SK-N-SH (cell line): ENCODE data around the gene EPB41L4B. TPM values are rescaled to one million over a fixed set of nuclear protein-coding genes. Genes with fewer than 3 reads are reported as not detected.

ENCODE experiments used
- CTCF ChIA-PET: fragments of 300-600, 350-600 bp; formaldehyde crosslinking; extraction: SDS; loops from one replicate; lab custom pipeline; 2021; lab: Yijun Ruan, JAX
- POLR2A ChIA-PET: fragments of 350-600 bp; sonication (Branson Sonifier 250); formaldehyde crosslinking; extraction: SDS; loops from one replicate; lab custom pipeline; 2020; ENCODE audit warnings: antibody characterized with exemption, inconsistent platforms; lab: Yijun Ruan, JAX
- DNase-seq: peaks from one replicate; pipeline ENCODE4 v3.0.0; 2012
- H2AFZ ChIP-seq: fragments of 200-600 bp; sonication (generic); 2 replicates; pipeline ENCODE4 v1.8.1; 2016; ENCODE audit warnings: antibody characterized with exemption, mild to moderate bottlenecking, low read depth
- H3F3A ChIP-seq: fragments of 200-600 bp; sonication (generic); replicated peaks from 2 replicates; pipeline ENCODE3; 2016; ENCODE audit warnings: antibody characterized with exemption, mild to moderate bottlenecking; ENCODE audit not compliant: insufficient read depth
- H3K27ac ChIP-seq, 2 experiments: fragments of 200-500 bp in 1 of 2; fragments of 200-600 bp in 1 of 2; sonication (Bioruptor generic) in 1 of 2; sonication (generic), shearing (Covaris generic) in 1 of 2; 2 replicates each; pipeline versions ENCODE4 v1.5.1 to v1.6.1; 2014 to 2016; ENCODE audit warnings: low read depth in 2 of 2, inconsistent platforms in 1 of 2, low read length in 1 of 2, mild to moderate bottlenecking in 1 of 2, mixed read lengths in 1 of 2
- H3K27me3 ChIP-seq: fragments of 200-600 bp; sonication (generic), shearing (Covaris generic); 2 replicates; pipeline ENCODE4 v1.6.1; 2016; ENCODE audit warnings: mixed run types; ENCODE audit not compliant: insufficient read depth
- H3K36me3 ChIP-seq, 2 experiments: fragments of 200-500 bp in 1 of 2; fragments of 200-600 bp in 1 of 2; sonication (Bioruptor generic) in 1 of 2; sonication (generic) in 1 of 2; replicated peaks in 1 of 2; 2 replicates each; pipeline versions ENCODE3 to v1.5.1; 2014 to 2016; ENCODE audit warnings: low read length in 1 of 2, mild to moderate bottlenecking in 1 of 2; ENCODE audit not compliant: insufficient read depth in 2 of 2, control insufficient read depth in 1 of 2
- H3K4me1 ChIP-seq, 2 experiments: fragments of 200-500 bp in 1 of 2; fragments of 200-600 bp in 1 of 2; sonication (Bioruptor generic) in 1 of 2; sonication (generic), shearing (Covaris generic) in 1 of 2; 2 replicates each; pipeline versions ENCODE4 v1.5.1 to v1.6.1; 2014 to 2016; ENCODE audit warnings: low read depth in 1 of 2, low read length in 1 of 2, mixed run types in 1 of 2; ENCODE audit not compliant: insufficient read depth in 2 of 2, control insufficient read depth in 1 of 2
- H3K4me2 ChIP-seq: fragments of 200-600 bp; sonication (generic), shearing (Covaris generic); 2 replicates; pipeline ENCODE4 v1.6.1; 2017; ENCODE audit warnings: mixed run types
- H3K4me3 ChIP-seq, 2 experiments: fragments of 200-500 bp in 1 of 2; fragments of 200-600 bp in 1 of 2; sonication (Bioruptor generic) in 1 of 2; sonication (generic), shearing (Covaris generic) in 1 of 2; 2 replicates each; pipeline versions ENCODE4 v1.5.1 to v1.8.1; 2014 to 2016; ENCODE audit warnings: low read depth in 2 of 2, inconsistent platforms in 1 of 2, low read length in 1 of 2, mild to moderate bottlenecking in 1 of 2, mixed read lengths in 1 of 2, moderate library complexity in 1 of 2
- H3K79me2 ChIP-seq: fragments of 200-600 bp; sonication (generic); 2 replicates; pipeline ENCODE4 v1.8.1; 2017; ENCODE audit warnings: mild to moderate bottlenecking; ENCODE audit not compliant: insufficient read depth
- H3K9ac ChIP-seq: fragments of 200-600 bp; sonication (generic); 2 replicates; pipeline ENCODE4 v1.6.1; 2017; ENCODE audit warnings: mixed run types
- H3K9me2 ChIP-seq: fragments of 200-600 bp; sonication (generic); 2 replicates; pipeline ENCODE4 v1.6.1; 2017; ENCODE audit warnings: mixed run types
- H3K9me3 ChIP-seq: fragments of 200-600 bp; sonication (generic); 2 replicates; pipeline ENCODE4 v1.6.1; 2017; ENCODE audit warnings: mixed run types, mild to moderate bottlenecking, moderate library complexity
- H4K20me1 ChIP-seq: fragments of 200-600 bp; sonication (generic); 2 replicates; pipeline ENCODE4 v1.6.1; 2017; ENCODE audit warnings: mild to moderate bottlenecking, mixed run types; ENCODE audit not compliant: insufficient read depth
- CHD2 ChIP-seq: fragments of 150-350 bp; IDR thresholded peaks from 2 replicates; pipeline ENCODE4 v1.6.1; 2018; ENCODE audit warnings: low read length; ENCODE audit not compliant: partially characterized antibody
- ELF1 ChIP-seq: IDR thresholded peaks from 2 replicates; pipeline ENCODE4 v1.4.0; 2012
- EP300 ChIP-seq, 2 experiments: IDR thresholded peaks; 2 replicates each; pipeline versions ENCODE4 v1.4.0 to v1.6.1; 2012; ENCODE audit warnings: borderline replicate concordance in 1 of 2, low read depth in 1 of 2, low read length in 1 of 2
- EZH2phosphoT487 ChIP-seq: fragments of 200-600 bp; sonication (generic); IDR thresholded peaks from 2 replicates; pipeline ENCODE4 v1.6.1; 2017; ENCODE audit warnings: low read depth, mixed run types, mild to moderate bottlenecking, antibody characterized with exemption, moderate library complexity, borderline replicate concordance
- FOSL2 ChIP-seq: IDR thresholded peaks from 2 replicates; pipeline ENCODE4 v1.4.0; 2012; ENCODE audit warnings: low read depth, mild to moderate bottlenecking, moderate library complexity, borderline replicate concordance
- FOXJ3 ChIP-seq: sonication (generic); formaldehyde crosslinking; IDR thresholded peaks from 2 replicates; pipeline ENCODE4 v1.5.1; 2020; ENCODE audit warnings: mild to moderate bottlenecking, missing genetic modification reagents
- FOXM1 ChIP-seq: IDR thresholded peaks from 2 replicates; pipeline ENCODE4 v1.4.0; 2012; ENCODE audit warnings: low read depth, mild to moderate bottlenecking
- GABPA ChIP-seq: IDR thresholded peaks from 2 replicates; pipeline ENCODE4 v1.4.0; 2012; ENCODE audit warnings: low read depth, mild to moderate bottlenecking
- IRF3 ChIP-seq: fragments of 150-350 bp; IDR thresholded peaks from 2 replicates; pipeline ENCODE4 v1.6.1; 2016; ENCODE audit warnings: mild to moderate bottlenecking, low read depth, low read length
- MXI1 ChIP-seq: IDR thresholded peaks from 2 replicates; pipeline ENCODE4 v1.6.1; 2012; ENCODE audit warnings: mild to moderate bottlenecking, low read depth, low read length, improper control_type of control experiment
- NRF1 ChIP-seq: IDR thresholded peaks from 2 replicates; pipeline ENCODE4 v1.6.1; 2012; ENCODE audit warnings: low read depth, mild to moderate bottlenecking, low read length
- PBX3 ChIP-seq: IDR thresholded peaks from 2 replicates; pipeline ENCODE4; 2012
- POLR2AphosphoS5 ChIP-seq: IDR thresholded peaks from 2 replicates; pipeline ENCODE4 v1.6.1; 2012; ENCODE audit warnings: low read depth, low read length
- RCOR1 ChIP-seq: fragments of 150-350 bp; IDR thresholded peaks from 2 replicates; pipeline ENCODE4 v1.6.1; 2017; ENCODE audit warnings: antibody characterized with exemption, low read length
- RFX5 ChIP-seq: IDR thresholded peaks from 2 replicates; pipeline ENCODE4 v1.6.1; 2012; ENCODE audit warnings: mild to moderate bottlenecking, improper control_type of control experiment, low read length
- RXRA ChIP-seq: IDR thresholded peaks from 2 replicates; pipeline ENCODE4 v1.4.0; 2012; ENCODE audit warnings: low read depth, mild to moderate bottlenecking, borderline replicate concordance
- SMC3 ChIP-seq: IDR thresholded peaks from 2 replicates; pipeline ENCODE4 v1.6.1; 2012; ENCODE audit warnings: low read depth, low read length, improper control_type of control experiment
- TCF12 ChIP-seq: IDR thresholded peaks from 2 replicates; pipeline ENCODE4 v1.4.0; 2012
- USF1 ChIP-seq: IDR thresholded peaks from 2 replicates; pipeline ENCODE4 v1.4.0; 2012; ENCODE audit warnings: low read depth, borderline replicate concordance
- YY1 ChIP-seq: IDR thresholded peaks from 2 replicates; pipeline ENCODE4 v1.4.0; 2012; ENCODE audit warnings: low read depth, mild to moderate bottlenecking
- ZBTB33 ChIP-seq: IDR thresholded peaks from 2 replicates; pipeline ENCODE4 v1.4.0; 2012; ENCODE audit warnings: low read depth, borderline replicate concordance
- WGBS: methylation state at CpG from one replicate; pipeline ENCODE4 v1.1.6; 2017; ENCODE audit warnings: low lambda C conversion rate; 5-methylcytosine and 5-hydroxymethylcytosine counted together
- polyA plus RNA-seq, 3 experiments: library from polyadenylated mRNA; depleted of rRNA; stranded (reverse); fragments of >200 nt; gene quantifications; 2 replicates each; pipeline ENCODE4 v1.2.3, GENCODE V29; 2012

Gene EPB41L4B
- polyA plus RNA-seq, 1 of the 3 experiments (the other 2 are of a cell fraction), result 0.59 TPM

GRCh38 chr9:109171926-109172325 is 148.9 kb downstream of the EPB41L4B start:
- Histone ChIP-seq H3K9ac (no peak overlapping the region), H3K4me3 (no peak overlapping the region), H3K4me2 (no peak overlapping the region), H3K9me2 (no peaks in the 10 kb centered on the region), H3K9me3 (no peaks in the 10 kb centered on the region), H3K4me1 (peaks cover 0 to 4% of the 10 kb centered on the region in 2 experiments; a peak in 1 of 4 replicates), H3K36me3 (no peaks in the 10 kb centered on the region), H4K20me1 (no peaks in the 10 kb centered on the region), H3F3A (no peaks in the 10 kb centered on the region), H3K79me2 (no peaks in the 10 kb centered on the region), H2AFZ (no peak overlapping the region), H3K27me3 (0 out of 2 replicates have a peak, but pooled peaks cover 5% of the 10 kb centered on the region), H3K27ac (no peak overlapping the region)
- TF ChIP-seq PBX3 (no peak), FOXM1 (no peak), RFX5 (no peak), RXRA (no peak), CHD2 (no peak), TCF12 (no peak), SMC3 (no peak), EZH2phosphoT487 (no peak), RCOR1 (no peak), USF1 (no peak), FOSL2 (no peak), YY1 (no peak), FOXJ3 (CRISPR knock-in tag) (no peak), EP300 (IDR thresholded peaks at IDR 0.05; ENCODE audit: borderline replicate concordance in 1 of 2, low read depth in 1 of 2, low read length in 1 of 2) (no peak), MXI1 (no peak)
- WGBS, result 70% methylated on average over 3 of the region's 3 CpGs
- POLR2A ChIA-PET, result no interaction called here
- CTCF ChIA-PET, result interaction anchor here (1.1 to 3.1 kb wide), 2 partner anchors 9 to 11 kb away, joined by 3 to 19 read pairs; no protein-coding TSS in a partner anchor
- DNase-seq, result no peak

GRCh38 chr9:109168170-109168569 is 152.7 kb downstream of the EPB41L4B start:
- DNase-seq, result no peak
- H3K4me1 ChIP-seq, result peaks cover 0 to 10% of the 10 kb centered on the region in 2 experiments; a peak in 1 of 4 replicates
- no peak overlapping the region for H3K4me2 ChIP-seq
- no peaks in the 10 kb centered on the region for H3K79me2 ChIP-seq
- no peak overlapping the region for H3K27ac ChIP-seq
- H3F3A ChIP-seq, result no peaks in the 10 kb centered on the region
- H3K9ac ChIP-seq, result no peak overlapping the region
- ChIA-PET CTCF (interaction anchor here (1.4 to 2.2 kb wide), 2 partner anchors 9 to 10 kb away, joined by 4 to 5 read pairs; no protein-coding TSS in a partner anchor), POLR2A (no interaction called here)
- no peak overlapping the region for H2AFZ ChIP-seq
- H3K36me3 ChIP-seq, result no peaks in the 10 kb centered on the region
- H3K4me3 ChIP-seq, result no peak overlapping the region
- H3K27me3 ChIP-seq, result 0 out of 2 replicates have a peak, but pooled peaks cover 5% of the 10 kb centered on the region
- no peaks in the 10 kb centered on the region for H3K9me2 ChIP-seq
- no peaks in the 10 kb centered on the region for H4K20me1 ChIP-seq
- H3K9me3 ChIP-seq, result no peaks in the 10 kb centered on the region
- TF ChIP-seq NRF1 (no peak), TCF12 (no peak), FOSL2 (no peak), YY1 (no peak), IRF3 (no peak), ZBTB33 (no peak), USF1 (no peak), SMC3 (no peak), FOXJ3 (CRISPR knock-in tag) (no peak), POLR2AphosphoS5 (no peak), ELF1 (no peak), GABPA (no peak)
